GM19438 (cell line): ENCODE data around the gene FUBP1.
A peak's percentile ranks its signal among the peaks of the same experiment; 100 is the strongest.
"Not testable (repeated sequence)": the region's sequence is repeated elsewhere in the genome, so short reads cannot be mapped to it uniquely, and the experiment has no call there.

Experiments
- ATAC-seq: cut with Tn5 transposase; IDR thresholded peaks from one replicate; pipeline ENCODE4 v1.9.1; 2021; ENCODE audit warnings: low read depth; ENCODE audit not compliant: unreplicated experiment

The FUBP1 gene, protein sequence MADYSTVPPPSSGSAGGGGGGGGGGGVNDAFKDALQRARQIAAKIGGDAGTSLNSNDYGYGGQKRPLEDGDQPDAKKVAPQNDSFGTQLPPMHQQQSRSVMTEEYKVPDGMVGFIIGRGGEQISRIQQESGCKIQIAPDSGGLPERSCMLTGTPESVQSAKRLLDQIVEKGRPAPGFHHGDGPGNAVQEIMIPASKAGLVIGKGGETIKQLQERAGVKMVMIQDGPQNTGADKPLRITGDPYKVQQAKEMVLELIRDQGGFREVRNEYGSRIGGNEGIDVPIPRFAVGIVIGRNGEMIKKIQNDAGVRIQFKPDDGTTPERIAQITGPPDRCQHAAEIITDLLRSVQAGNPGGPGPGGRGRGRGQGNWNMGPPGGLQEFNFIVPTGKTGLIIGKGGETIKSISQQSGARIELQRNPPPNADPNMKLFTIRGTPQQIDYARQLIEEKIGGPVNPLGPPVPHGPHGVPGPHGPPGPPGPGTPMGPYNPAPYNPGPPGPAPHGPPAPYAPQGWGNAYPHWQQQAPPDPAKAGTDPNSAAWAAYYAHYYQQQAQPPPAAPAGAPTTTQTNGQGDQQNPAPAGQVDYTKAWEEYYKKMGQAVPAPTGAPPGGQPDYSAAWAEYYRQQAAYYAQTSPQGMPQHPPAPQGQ

DNA sequence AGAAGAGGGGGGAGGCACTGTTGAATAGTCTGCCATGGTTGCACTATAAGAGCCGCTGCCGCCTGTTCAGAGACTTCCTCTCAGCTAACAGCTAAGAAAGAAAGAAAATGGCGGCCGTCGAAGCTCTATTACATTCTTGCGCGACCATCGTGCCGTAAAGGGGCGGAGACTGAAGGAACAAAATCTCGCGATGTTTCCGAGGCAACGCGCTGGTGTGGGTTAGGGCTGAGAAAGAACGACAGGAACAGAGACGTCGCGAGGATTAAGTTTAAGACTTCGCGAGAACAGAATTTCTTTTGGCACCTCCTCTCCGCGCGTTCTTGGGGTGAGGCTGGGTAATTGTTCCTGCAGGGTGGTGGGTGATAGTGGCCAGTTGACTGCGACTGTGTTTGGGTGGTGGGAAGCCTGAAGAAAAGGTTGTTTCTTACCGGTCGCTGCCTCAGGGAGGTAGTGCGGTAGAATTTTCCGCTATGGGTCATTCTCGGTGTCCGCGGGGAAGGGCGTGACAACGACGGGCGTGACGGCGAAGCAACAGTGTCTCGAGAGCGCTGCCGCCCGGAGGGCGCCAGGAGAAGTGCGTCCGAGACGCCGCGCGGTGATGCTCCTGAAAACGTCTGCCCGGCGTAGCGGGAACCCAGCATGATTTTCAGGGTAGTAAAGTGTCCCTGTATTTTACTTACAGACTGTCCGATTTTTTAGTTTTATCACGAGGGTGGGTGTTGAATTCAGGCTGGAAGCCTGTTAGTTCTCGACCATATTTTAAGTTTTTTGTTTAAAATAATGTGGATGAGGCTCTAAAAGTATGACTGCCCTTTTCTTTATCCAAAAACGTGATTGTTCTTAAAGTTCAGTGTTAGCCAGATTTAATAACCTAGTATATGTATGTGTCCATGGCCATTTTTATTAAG is at the start of gene FUBP1:
Gene FUBP1, minus strand, starts transcription at position 104 of the 908 bp plus-strand sequence. Its CDS starts 68 bp downstream, at position 36.
- ATAC-seq = peak; percentile 73

DNA sequence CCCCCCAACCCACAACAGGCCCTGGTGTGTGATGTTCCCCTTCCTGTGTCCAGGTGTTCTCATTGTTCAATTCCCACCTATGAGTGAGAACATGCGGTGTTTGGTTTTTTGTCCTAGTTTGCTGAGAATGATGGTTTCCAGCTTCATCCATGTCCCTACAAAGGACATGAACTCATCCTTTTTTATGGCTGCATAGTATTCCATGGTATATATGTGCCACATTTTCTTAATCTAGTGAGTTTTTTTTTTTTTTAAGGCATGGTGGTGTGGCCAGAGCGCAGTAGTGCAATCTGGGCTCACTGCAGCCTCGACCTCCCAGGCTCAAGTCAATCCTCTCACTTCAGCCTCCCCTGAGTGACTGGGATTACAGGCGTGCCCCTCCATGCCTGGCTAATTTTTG is 42.3 kb upstream of the FUBP1 start:
- ATAC-seq = not testable (repeated sequence)

DNA sequence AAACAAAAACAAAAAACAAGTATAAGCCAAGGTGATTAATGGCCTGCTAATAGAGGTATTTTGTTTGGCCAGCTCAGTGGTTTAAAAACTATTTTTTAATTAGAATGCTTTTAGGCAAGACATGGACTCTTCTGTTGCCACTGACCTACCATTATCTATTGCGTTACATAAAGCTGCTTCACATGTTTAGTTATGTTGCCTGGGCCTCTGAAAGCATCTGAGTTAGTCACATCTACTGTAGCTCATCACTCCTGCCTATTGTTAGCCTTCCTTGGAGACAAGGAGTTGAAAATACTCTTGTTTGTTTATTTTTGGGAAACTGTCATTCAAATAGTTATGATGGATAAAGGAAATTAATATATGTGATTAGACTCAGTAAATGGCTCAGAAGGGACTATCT is 40.2 kb upstream of the FUBP1 start:
- no peak for ATAC-seq

DNA sequence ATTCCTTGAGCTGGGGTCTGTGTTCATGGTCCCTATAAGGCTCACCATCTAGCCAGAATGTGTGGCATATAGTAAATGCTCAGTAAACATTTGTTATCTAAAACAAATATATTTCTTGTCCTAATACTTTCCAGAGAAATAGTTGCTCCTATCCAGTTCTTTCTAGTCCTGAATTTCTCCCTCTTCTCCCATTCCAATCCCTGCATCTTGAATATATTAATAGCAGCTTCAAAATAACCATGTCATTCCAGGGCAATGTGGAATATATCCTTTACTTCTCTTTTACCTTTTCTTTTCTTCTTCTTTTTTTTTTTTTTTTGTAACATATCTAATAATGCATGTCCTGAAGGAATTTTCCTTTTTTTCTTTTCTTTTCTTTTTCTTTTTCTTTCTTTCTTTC is 36.3 kb upstream of the FUBP1 start:
- no peak for ATAC-seq

DNA sequence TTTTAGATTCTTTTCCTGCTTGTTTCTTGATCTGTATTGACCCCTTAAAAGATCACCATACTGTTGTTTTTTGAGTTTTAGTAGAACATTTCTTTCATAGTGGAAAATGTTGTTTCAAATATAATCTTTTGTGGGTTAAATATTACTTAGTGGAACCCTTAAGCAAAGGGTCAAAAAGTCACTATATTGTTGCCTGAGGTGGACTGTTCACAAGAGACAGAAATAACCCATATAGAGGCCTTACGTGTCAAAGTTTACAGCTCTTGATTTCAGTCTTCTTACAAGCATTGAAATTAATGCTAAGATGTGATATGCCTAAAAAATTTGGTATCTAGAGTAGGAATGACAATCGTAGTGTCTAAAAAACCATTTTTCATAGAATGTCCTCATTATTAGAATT is 32.2 kb upstream of the FUBP1 start:
- ATAC-seq = no peak

DNA sequence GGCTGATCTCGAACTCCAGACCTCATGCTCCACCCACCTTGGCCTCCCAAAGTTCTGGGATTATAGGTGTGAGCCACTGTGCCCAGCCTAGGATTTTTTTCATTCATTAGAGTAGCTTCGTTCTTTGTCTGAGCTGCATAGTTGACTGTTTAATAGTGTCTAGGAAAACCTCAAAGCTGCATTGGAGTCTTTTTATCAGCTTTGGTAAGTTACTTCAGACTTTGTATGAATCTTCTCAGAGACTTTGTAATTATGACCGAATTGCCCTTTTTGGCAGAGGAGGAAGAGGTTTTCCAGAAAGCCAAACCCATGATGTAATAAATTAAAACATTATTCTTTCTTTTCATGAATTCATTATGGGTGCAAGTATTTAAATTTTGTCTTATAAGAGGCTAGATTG is 31.0 kb upstream of the FUBP1 start:
- no peak for ATAC-seq

DNA sequence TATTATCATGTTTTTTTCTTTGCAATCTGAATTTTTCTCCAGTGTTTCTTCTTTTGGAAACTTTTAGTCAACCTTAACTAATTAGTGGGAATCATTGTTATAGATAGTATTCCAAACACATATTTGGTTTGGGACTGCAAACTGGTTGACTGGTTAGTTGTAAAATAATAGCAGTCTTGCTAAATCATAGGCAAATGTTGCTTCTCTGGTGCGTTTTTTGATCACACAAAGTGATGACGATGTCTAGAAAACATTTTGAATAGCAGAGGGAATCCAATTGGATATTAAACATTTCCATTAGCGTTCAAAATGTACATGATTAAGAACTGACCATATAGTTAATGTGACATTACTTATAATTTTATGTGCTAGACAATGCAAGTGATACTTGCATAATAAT is 30.4 kb upstream of the FUBP1 start:
- no peak for ATAC-seq

DNA sequence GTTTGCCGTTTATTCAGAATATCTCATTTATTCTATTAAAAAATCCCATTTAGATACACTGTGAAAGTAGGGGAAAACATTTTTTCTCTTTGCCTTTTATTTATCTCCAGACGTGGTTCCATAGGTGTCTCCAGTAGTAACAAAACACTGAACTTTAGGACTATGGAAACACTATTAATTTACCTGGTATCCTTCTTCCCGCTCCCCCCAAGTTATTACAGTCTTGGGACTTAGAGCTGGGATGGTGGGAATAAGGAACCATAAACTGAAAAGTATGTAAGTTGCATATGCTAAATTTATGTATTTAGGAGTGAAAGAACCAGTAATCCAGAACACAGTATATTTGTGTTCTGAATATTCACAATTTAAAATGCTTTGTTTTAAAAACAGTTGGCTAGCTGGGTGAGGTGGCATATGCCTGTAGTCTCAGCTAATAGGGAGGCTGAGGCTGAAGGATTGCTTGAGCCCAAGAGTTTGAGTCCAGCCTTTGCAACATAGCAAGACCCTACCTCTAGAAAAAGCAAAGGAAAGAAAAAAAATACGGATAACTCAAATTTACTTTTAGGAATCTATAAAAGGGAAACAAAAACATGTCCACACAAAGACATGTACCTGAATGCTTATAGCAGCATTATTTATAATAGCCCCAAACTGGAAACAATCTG is 28.9 kb upstream of the FUBP1 start:
- ATAC-seq = no peak

DNA sequence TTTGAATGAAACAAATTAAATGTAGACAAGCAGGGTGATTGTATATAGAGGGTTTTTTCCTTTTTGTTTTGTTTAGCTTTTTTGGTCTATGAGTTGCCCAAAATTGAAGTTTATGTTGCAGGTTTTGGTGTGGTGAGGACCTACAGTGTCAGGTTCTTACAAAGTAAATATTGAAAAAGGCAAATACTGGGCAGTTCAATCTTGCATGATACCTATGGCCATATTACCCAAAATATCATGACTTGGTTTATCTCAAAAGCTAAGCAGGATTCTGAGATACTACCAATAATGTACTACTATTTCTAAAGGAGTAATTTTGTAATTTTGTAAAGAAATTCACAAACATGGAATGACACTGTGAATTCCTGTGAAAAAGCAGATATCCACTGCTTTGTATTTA is 27.6 kb upstream of the FUBP1 start:
- no peak for ATAC-seq

DNA sequence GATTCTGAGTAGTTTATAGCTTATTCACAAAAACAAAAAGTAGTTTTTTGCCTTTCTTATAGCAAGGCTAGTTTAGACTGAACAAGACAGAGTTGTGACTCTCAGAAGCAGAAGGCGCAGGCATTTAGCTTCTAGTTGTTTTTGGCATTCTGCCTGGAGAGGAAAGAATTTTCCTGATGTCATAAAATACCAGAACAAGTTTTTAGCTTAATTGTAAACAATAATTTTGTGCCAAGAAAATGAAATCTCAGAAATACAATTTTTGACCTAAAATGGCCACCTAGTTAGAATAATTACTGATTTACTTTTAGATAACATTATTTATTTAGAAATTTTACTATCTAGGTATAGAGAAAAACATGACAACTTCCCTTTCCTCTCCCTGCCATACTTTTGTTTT is 26.9 kb upstream of the FUBP1 start:
- ATAC-seq = no peak

DNA sequence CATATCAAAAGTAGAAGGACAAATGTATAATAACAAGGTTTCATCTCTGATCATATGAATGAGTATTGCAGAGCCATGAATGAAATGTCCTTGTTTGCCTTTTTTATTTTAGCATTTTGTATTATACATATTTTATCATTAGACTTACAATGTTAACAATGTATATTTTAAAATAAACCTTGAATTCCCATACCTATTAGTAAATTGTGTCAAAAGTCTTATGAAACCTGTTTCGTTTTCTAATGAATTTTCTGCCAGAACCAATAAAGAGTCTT is 26.5 kb upstream of the FUBP1 start:
- no peak for ATAC-seq

DNA sequence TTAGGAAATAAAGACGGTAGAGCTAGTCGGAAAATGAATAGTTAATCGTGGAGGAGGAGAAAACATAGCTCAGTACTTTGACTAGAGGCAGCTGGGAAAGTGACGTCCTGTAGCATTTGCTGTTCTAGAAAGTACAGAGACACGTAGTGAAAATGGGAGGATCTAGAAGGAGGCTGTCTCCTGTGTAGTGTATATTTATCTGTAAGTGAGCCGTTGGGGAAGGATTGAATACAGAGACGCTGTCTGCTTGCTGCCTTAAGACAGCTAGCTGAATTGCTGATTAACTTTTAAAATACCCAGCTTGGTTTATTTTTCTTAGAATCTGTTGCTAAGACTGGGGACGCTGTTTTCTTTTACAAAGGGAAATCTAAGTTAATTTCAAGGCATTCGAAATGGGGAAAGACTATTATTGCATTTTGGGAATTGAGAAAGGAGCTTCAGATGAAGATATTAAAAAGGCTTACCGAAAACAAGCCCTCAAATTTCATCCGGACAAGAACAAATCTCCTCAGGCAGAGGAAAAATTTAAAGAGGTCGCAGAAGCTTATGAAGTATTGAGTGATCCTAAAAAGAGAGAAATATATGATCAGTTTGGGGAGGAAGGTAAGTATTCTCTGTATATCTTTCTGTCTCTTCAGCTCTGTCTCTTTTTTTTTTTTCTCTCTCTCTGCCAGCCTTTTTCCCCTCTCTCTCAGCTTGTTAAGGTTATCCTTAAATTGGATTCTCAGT is 26.0 kb upstream of the FUBP1 start, which contains the start of gene DNAJB4:
Gene DNAJB4, plus strand, starts transcription at position 221 of the 729 bp plus-strand sequence. Its CDS starts 172 bp downstream, at position 393.
- peak; percentile 98 for ATAC-seq

DNA sequence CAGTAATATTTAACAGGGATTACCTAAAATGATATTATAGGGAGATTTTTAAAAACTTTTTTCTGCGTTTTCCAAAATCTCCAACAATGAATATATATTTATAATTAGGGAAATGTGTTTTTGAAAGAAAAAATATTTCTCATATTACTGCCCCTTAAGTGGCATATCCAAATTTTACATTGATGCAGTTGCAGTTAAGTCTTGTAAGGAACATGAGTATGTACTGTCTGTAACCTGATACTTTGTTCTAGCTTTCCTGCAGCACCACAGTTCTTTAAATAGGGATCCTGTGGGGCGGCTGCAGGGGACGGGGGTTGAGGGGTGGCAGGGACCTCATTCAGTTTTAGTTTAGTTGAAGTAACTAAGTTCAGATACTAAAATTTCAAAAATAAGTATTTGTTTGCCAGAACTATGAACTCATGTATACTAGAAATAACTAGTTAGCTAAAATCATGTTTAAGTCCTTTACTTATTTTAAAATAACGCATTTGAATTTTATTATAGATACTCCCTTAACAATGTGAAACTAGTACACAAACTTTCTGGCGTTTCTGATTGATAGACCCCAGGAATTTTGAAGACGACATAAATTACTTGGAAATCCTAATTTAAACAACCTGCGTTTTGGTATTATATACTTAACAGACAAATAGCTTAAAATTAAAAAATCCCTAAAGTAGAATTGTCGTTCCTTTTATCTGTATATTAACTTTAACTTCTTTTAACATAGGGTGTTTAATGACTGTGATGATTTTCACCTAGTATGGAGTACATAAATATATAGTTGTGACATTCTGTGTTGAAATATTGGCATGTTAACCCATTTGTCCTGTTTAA is 25.2 kb upstream of the FUBP1 start:
- peak; percentile 44 for ATAC-seq

DNA sequence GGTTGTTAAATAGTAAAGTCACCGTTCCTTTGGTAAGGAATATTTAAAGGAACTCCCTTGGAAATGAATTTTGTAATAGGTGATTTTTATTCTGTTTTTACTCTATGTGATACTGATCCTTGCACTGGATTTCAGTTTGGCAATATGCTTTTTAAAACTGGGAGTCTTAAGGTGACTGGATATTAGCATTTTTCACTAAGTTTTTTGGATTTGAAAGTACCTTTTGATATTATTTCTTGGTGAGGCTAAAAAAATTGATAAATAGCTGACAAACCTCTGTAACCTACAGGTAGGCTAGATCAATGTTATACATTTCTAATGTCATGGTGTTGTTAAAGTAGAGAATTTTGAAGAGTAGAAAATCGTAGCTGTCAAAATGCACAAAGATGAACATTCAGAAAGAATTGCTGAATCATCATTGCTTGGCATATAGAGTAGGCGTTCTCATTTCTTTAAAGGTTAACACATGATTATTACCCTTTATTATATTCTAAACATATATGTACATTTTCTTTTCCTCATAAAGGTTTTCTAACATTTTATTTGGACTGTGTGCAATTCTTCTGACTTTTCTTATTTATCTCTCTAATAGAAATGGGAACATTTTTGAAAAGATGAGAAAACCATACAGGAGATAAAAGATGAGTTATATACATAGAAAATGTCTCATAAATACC is 24.3 kb upstream of the FUBP1 start:
- no peak for ATAC-seq

DNA sequence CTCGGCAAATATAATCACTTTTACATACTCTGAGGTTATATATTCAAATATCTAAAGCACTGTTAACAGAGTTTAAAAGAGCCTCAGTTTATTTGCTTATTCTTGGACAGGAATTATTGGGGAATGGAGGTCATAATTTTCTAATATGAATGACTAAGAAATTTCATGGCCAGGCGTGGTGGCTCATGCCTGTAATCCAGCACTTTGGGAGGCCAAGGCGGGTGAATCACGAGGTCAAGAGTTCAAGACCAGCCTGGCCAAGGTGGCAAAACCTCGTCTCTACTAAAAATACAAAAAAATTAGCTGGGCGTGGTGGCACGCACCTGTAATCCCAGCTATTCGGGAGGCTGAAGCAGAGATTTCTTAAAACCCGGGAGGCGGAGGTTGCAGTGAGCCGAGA is 21.7 kb upstream of the FUBP1 start:
- ATAC-seq = not testable (repeated sequence)

DNA sequence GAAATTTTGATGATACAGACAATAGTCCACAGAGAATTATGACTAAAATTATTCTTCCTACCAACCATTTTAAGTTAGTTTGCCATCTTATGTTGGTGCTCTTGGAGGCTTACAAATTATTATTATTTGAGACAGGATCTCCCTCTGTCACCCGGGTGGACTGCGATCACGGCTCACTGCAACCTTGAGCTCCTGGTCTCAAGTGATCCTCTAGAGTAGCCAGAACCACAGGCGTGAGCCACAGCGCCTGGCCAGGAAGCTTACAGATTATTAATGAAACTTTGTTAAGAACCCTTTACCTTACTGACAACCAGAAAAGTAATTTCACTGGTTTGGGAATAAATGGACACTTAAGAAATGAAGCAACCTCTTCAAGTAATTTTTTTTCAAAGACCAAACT is 17.9 kb upstream of the FUBP1 start:
- ATAC-seq = no peak

DNA sequence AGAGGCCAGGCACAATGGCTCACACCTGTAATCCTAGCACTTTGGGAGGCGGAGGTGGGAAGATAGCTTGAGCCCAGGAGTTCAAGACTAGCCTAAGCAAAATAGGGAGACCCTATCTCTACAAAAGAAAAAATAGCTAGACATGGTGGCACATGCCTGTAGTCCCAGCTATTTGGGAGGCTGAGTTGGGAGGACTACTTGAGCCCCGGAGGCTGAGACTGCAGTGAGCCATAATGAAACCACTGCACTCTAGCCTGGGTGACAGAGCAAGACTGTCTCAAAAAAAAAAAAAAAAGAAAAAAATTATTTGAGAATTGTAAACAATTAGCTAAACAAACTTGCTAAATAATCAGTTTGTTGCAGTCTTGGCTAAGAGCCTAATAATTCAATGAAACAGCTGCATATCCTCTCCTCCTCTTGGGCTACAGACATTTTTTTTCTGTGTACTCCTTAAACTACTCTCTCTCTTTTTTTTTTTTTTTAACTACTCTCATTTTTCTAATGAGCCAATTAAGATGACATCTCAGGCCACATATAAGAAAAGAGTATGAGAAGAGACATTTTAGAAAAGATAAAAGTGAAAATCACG is 15.3 kb upstream of the FUBP1 start:
- ATAC-seq = no peak

DNA sequence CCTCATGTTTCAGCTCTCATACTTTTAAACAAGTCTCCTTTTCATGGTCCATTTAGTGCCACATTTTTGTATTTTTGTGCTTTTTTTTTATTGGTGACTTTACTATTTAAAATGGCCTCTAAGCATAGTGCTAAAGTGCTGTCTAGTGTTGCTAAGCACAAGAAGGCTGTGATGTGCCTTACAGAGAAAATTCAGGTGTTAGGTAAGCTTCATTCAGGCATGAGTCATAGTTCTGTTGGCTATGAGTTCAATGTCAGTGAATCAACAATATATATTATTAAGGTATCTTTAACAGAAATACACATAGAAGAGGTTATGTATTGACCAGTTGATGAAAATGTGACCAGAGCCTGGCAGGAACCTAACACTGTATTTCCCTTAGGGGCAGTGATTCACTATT is 12.8 kb upstream of the FUBP1 start:
- ATAC-seq = no peak
